Nephron (organoid): Measurements from ENCODE around the gene WDFY3.

Experiments used
- H3K27ac Mint-ChIP-seq, 3 experiments: 2 replicates each; pipeline ENCODE4 v1.8.0; 2020; ENCODE audit warnings: mixed read lengths in 3 of 3, mild to moderate bottlenecking in 2 of 3, moderate library complexity in 1 of 3
- H3K27me3 Mint-ChIP-seq: 2 replicates; pipeline ENCODE4 v1.8.0; 2021; ENCODE audit warnings: low read depth, mild to moderate bottlenecking, moderate library complexity, mixed read lengths
- H3K36me3 Mint-ChIP-seq: 2 replicates; pipeline ENCODE4 v1.8.0; 2020; ENCODE audit warnings: low read depth, mixed read lengths
- H3K4me1 Mint-ChIP-seq: 2 replicates; pipeline ENCODE4 v1.8.0; 2020; ENCODE audit warnings: mixed read lengths
- H3K4me3 Mint-ChIP-seq, 3 experiments: 2 replicates each; pipeline ENCODE4 v1.8.0; 2020; ENCODE audit warnings: mild to moderate bottlenecking in 3 of 3, mixed read lengths in 3 of 3, moderate library complexity in 2 of 3
- H3K9me3 Mint-ChIP-seq: 2 replicates; pipeline ENCODE4 v1.8.0; 2020; ENCODE audit warnings: mixed read lengths
- TF ChIP-seq, protein P1 (sequence below), 3 experiments: fragments of 200-600 bp; sonication (generic); IDR thresholded peaks; one replicate each; pipeline ENCODE4 v1.5.0; 2021; ENCODE audit warnings: antibody characterized with exemption in 3 of 3; ENCODE audit not compliant: unreplicated experiment in 3 of 3

The WDFY3 gene

DNA sequence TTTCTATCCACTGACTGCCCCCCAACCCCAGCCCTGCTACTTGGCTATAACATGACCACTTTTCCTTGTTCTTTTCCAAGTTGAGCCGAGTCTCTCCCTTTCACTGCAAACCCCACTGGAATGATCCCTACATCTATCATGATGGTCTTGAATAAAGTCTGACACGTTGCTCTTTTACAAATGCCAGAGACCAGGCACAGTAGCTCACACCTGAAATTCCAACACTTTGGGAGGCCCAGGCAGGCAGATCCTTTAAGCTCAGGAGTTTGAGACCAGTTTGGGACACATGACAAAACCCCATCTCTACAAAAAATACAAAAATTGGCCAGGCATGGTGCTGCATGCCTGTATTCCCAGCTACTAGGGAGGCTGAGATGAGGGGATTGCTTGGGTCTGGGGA lies 100.9 kb downstream of the WDFY3 start:
- no peaks in the 10 kb centered on the region for H3K9me3 Mint-ChIP-seq
- no peaks in the 10 kb centered on the region for H3K27me3 Mint-ChIP-seq
- peaks cover 16% of the 10 kb centered on the region for H3K36me3 Mint-ChIP-seq
- no peak overlapping the region for H3K4me3 Mint-ChIP-seq
- TF ChIP-seq, protein P1, sequence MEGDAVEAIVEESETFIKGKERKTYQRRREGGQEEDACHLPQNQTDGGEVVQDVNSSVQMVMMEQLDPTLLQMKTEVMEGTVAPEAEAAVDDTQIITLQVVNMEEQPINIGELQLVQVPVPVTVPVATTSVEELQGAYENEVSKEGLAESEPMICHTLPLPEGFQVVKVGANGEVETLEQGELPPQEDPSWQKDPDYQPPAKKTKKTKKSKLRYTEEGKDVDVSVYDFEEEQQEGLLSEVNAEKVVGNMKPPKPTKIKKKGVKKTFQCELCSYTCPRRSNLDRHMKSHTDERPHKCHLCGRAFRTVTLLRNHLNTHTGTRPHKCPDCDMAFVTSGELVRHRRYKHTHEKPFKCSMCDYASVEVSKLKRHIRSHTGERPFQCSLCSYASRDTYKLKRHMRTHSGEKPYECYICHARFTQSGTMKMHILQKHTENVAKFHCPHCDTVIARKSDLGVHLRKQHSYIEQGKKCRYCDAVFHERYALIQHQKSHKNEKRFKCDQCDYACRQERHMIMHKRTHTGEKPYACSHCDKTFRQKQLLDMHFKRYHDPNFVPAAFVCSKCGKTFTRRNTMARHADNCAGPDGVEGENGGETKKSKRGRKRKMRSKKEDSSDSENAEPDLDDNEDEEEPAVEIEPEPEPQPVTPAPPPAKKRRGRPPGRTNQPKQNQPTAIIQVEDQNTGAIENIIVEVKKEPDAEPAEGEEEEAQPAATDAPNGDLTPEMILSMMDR (IDR thresholded peaks at IDR 0.05; ENCODE audit: unreplicated experiment in 3 of 3), result no peak
- no peak overlapping the region for H3K27ac Mint-ChIP-seq
- H3K4me1 Mint-ChIP-seq, result no peaks in the 10 kb centered on the region

DNA sequence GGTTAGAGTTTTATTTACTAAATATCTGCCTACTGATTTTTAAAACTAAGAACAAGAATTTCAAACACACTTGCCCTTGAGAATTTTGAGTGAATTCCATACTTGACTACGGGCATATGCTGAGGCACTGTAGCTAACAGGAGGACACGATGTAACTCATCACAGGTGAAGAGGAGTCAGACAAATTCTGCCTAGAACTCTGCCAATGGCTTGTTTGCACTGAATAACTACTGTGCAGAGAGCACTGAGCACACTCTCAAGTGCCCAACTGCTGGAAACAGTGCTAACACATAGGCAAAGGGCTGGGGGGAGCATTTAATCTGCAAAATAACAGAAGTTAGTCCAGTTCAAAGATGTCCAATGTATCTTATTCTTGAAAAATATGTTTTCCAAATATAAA lies 104.4 kb downstream of the WDFY3 start:
- no peaks in the 10 kb centered on the region for H3K9me3 Mint-ChIP-seq
- H3K4me3 Mint-ChIP-seq, result no peak overlapping the region
- H3K4me1 Mint-ChIP-seq, result peaks cover 5% of the 10 kb centered on the region
- TF ChIP-seq, protein P1 (IDR thresholded peaks at IDR 0.05; ENCODE audit: unreplicated experiment in 3 of 3), result no peak
- no peak overlapping the region for H3K27ac Mint-ChIP-seq
- peaks cover 33% of the 10 kb centered on the region for H3K36me3 Mint-ChIP-seq
- H3K27me3 Mint-ChIP-seq, result no peaks in the 10 kb centered on the region

DNA sequence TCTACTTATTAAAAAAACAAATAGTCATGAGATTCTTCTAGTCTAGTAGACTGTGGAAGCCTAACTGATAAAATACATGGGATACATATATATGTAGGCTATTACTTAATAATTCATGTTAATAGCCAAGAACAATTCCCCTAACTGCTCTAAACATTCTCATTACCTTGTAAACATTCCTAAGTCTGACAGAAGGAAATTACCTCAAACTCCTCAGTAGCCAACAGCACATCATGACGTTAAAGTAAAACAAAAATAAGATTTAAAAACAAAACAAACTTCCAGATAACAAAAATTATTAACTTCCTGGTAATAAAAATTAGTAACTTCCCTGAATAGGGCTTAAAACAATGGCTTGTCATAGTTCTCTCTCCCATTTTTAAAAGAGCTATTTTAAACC lies 109.2 kb downstream of the WDFY3 start:
- peaks cover 12% of the 10 kb centered on the region for H3K4me1 Mint-ChIP-seq
- TF ChIP-seq, protein P1 (IDR thresholded peaks at IDR 0.05; ENCODE audit: unreplicated experiment in 3 of 3), result no peak
- no peaks in the 10 kb centered on the region for H3K27me3 Mint-ChIP-seq
- no peak overlapping the region for H3K27ac Mint-ChIP-seq
- H3K9me3 Mint-ChIP-seq, result no peaks in the 10 kb centered on the region
- peaks cover 35% of the 10 kb centered on the region for H3K36me3 Mint-ChIP-seq
- H3K4me3 Mint-ChIP-seq, result no peak overlapping the region

DNA sequence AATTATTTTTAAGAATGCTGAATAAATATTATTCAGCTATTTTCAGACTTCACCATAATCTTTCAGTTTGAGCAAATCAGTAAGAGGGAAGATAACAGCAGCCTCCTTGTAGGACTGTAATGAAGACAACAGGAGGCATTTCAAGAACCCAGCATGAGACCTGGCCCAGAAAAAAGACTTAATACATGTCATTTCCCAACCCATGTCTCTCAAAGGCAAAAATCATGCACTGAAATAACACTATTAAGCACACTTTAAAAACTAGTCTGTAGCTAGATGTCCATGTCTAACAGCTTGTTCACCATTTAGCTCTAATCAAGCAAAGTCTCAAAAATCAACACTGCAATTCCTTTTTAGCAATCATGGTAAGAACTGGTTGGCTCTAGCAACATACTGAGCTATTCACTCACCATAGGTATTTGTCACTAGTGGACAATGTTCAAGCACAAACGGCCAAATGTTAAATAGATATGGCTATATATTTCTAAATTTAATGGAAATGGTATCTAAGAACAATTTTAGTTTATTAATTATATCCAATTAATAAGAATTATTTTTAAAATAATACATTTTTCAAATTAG lies 109.9 kb downstream of the WDFY3 start:
- TF ChIP-seq, protein P1 (IDR thresholded peaks at IDR 0.05; ENCODE audit: unreplicated experiment in 3 of 3), result no peak
- no peak overlapping the region for H3K4me3 Mint-ChIP-seq
- no peak overlapping the region for H3K27ac Mint-ChIP-seq
- H3K27me3 Mint-ChIP-seq, result no peaks in the 10 kb centered on the region
- peaks cover 40% of the 10 kb centered on the region for H3K36me3 Mint-ChIP-seq
- H3K4me1 Mint-ChIP-seq, result peaks cover 17% of the 10 kb centered on the region
- no peaks in the 10 kb centered on the region for H3K9me3 Mint-ChIP-seq

DNA sequence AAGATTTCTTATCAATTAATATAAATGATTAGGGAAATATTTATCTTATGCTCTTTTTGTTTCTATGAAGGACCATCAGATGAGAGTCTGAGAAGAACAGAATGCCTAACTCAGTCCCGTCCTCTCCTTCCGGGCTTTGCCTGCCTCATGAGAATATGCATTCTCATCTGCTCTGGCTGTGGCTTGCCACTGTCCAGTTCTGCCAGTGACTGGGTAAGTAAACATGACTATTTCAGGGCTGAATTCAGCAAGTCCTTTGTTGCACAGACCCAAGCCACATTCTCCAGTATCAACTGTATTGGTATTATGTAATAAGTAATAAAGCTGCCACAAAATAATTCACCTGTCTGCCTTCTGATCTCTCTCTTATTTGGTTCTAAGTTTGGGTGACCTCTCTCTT lies 110.7 kb downstream of the WDFY3 start:
- TF ChIP-seq, protein P1 (IDR thresholded peaks at IDR 0.05; ENCODE audit: unreplicated experiment in 3 of 3), result no peak
- Mint-ChIP-seq H3K27ac (no peak overlapping the region), H3K27me3 (no peaks in the 10 kb centered on the region), H3K4me3 (no peak overlapping the region), H3K9me3 (no peaks in the 10 kb centered on the region), H3K4me1 (peaks cover 22% of the 10 kb centered on the region), H3K36me3 (peaks cover 44% of the 10 kb centered on the region)

DNA sequence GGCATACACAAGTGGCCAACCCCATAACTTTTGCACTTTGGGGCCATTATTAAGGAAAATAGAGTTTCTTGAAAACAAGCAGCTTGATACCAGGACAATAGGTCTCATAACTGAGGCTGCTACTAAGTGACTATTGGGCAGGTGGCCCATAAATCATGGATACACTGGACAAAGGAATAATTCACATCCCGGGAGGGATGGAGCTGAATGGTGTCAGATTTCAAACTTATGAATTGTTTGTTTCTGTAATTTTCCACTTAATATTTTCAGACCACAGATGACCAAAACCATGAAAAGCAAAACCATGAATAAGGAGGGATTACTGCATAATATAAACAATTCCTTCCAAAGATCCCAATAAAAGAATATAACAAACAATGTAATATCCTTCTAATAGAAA lies 114.4 kb downstream of the WDFY3 start:
- peaks cover 35% of the 10 kb centered on the region for H3K4me1 Mint-ChIP-seq
- TF ChIP-seq, protein P1 (IDR thresholded peaks at IDR 0.05; ENCODE audit: unreplicated experiment in 3 of 3), result no peak
- peaks cover 43% of the 10 kb centered on the region for H3K36me3 Mint-ChIP-seq
- no peaks in the 10 kb centered on the region for H3K9me3 Mint-ChIP-seq
- H3K27ac Mint-ChIP-seq, result no peak overlapping the region
- no peak overlapping the region for H3K4me3 Mint-ChIP-seq
- H3K27me3 Mint-ChIP-seq, result no peaks in the 10 kb centered on the region
